Hippocampal formation (tissue), 2 donors: ENCODE data around the gene RAB1B.
"Not testable (repeated sequence)": the region's sequence is repeated elsewhere in the genome, so short reads cannot be mapped to it uniquely, and the experiment has no call there.

ENCODE experiments used
- DNase-seq, 2 donors: peaks; one replicate each; lab custom pipeline; 2025; lab: John Stamatoyannopoulos, UW

The RAB1B gene

GRCh38 chr11:66239998-66240780 is 28.2 kb upstream of the RAB1B start:
- DNase-seq: no peak

- no peak for DNase-seq
Measured at GRCh38 chr11:66240781-66241136, 27.7 kb upstream of the RAB1B start.

- no peak for DNase-seq
Measured at GRCh38 chr11:66242095-66242765, 26.2 kb upstream of the RAB1B start.

- no peak for DNase-seq
Measured at GRCh38 chr11:66243782-66244535, 24.5 kb upstream of the RAB1B start.

GRCh38 chr11:66247295-66247694 is 21.1 kb upstream of the RAB1B start:
- DNase-seq: no peak

- no peak for DNase-seq
Measured at GRCh38 chr11:66247801-66248200, 20.6 kb upstream of the RAB1B start.

GRCh38 chr11:66248903-66249302 is 19.5 kb upstream of the RAB1B start:
- DNase-seq: no peak

GRCh38 chr11:66251809-66252208 is 16.6 kb upstream of the RAB1B start:
- no peak for DNase-seq

- not testable (repeated sequence) for DNase-seq
Measured at GRCh38 chr11:66253081-66253480, 15.4 kb upstream of the RAB1B start.

GRCh38 chr11:66258473-66258893 is 10.0 kb upstream of the RAB1B start:
- no peak for DNase-seq

- DNase-seq: no peak
Measured at GRCh38 chr11:66259225-66259624, 9.2 kb upstream of the RAB1B start.

- DNase-seq: no peak
Measured at GRCh38 chr11:66259956-66260355, 8.5 kb upstream of the RAB1B start.

GRCh38 chr11:66261578-66261977 is 6.9 kb upstream of the RAB1B start:
- no peak for DNase-seq

- DNase-seq: no peak
Measured at GRCh38 chr11:66262191-66262590, 6.2 kb upstream of the RAB1B start.

GRCh38 chr11:66262696-66263095 is 5.7 kb upstream of the RAB1B start:
- DNase-seq: no peak

- no peak for DNase-seq
Measured at GRCh38 chr11:66263231-66263630, 5.2 kb upstream of the RAB1B start.

GRCh38 chr11:66263785-66264184 is 4.7 kb upstream of the RAB1B start:
- DNase-seq: no peak

GRCh38 chr11:66264383-66264782 is 4.1 kb upstream of the RAB1B start:
- no peak for DNase-seq

- DNase-seq: no peak
Measured at GRCh38 chr11:66264914-66265313, 3.5 kb upstream of the RAB1B start.

GRCh38 chr11:66265531-66266377 is 2.7 kb upstream of the RAB1B start:
- no peak for DNase-seq

- no peak for DNase-seq
Measured at GRCh38 chr11:66266378-66267038, 1.9 kb upstream of the RAB1B start.

GRCh38 chr11:66267039-66267378 is 1.4 kb upstream of the RAB1B start:
- no peak for DNase-seq
